HuH-7 (cell line): ENCODE results near the gene PPIL3.
"Not testable (repeated sequence)": the region's sequence is repeated elsewhere in the genome, so short reads cannot be mapped to it uniquely, and the experiment has no call there.

Source experiments
- DNase-seq: peaks from one replicate; pipeline ENCODE4 v3.0.0; 2011; ENCODE audit warnings: low spot score

The PPIL3 gene

GRCh38 chr2:200888704-200889625 is at the start of gene PPIL3, which contains the start of gene NIF3L1:
TSS of gene PPIL3 (minus strand) at chr2:200889077. CDS start at chr2:200887615, 1,462 bp downstream.
TSS of gene NIF3L1 (plus strand) at chr2:200889371. CDS start at chr2:200891944, 2,573 bp downstream.
- DNase-seq: peak; percentile 75

GRCh38 chr2:200930947-200931626 is 42.2 kb upstream of the PPIL3 start:
- DNase-seq: peak; percentile 3

- no peak for DNase-seq
These were observed 40.7 kb upstream of the PPIL3 start for GRCh38 chr2:200929334-200930249.

- DNase-seq: no peak
These were observed 33.6 kb upstream of the PPIL3 start for GRCh38 chr2:200922439-200922838.

- DNase-seq: no peak
These were observed 24.8 kb upstream of the PPIL3 start for GRCh38 chr2:200913654-200914053.

- DNase-seq: no peak
These were observed 21.1 kb upstream of the PPIL3 start for GRCh38 chr2:200909958-200910357.

GRCh38 chr2:200905618-200906296 is 16.9 kb upstream of the PPIL3 start:
- peak; percentile 44 for DNase-seq

- DNase-seq: peak; percentile 70
These were observed 12.7 kb upstream of the PPIL3 start for GRCh38 chr2:200901459-200902072.

GRCh38 chr2:200899482-200899881 is 10.6 kb upstream of the PPIL3 start:
- DNase-seq: no peak

- DNase-seq: not testable (repeated sequence)
These were observed 7.1 kb downstream of the PPIL3 start for GRCh38 chr2:200881715-200882249.

- DNase-seq: no peak
These were observed 10.5 kb downstream of the PPIL3 start for GRCh38 chr2:200878289-200878880.

- DNase-seq: no peak
These were observed 11.4 kb downstream of the PPIL3 start for GRCh38 chr2:200877443-200877842.

- no peak for DNase-seq
These were observed 15.3 kb downstream of the PPIL3 start for GRCh38 chr2:200873560-200873959.

- DNase-seq: no peak
These were observed 17.7 kb downstream of the PPIL3 start for GRCh38 chr2:200871151-200871550.

GRCh38 chr2:200869014-200869413 is 19.9 kb downstream of the PPIL3 start:
- DNase-seq: no peak

GRCh38 chr2:200864176-200865034 is 24.5 kb downstream of the PPIL3 start, which contains the start of gene CLK1:
TSS of gene CLK1 (minus strand) at chr2:200864658. CDS start at chr2:200861862, 2,796 bp downstream.
- peak; percentile 86 for DNase-seq

GRCh38 chr2:200863782-200864175 is 25.1 kb downstream of the PPIL3 start:
- no peak for DNase-seq

GRCh38 chr2:200862532-200863000 is 26.3 kb downstream of the PPIL3 start:
- no peak for DNase-seq

GRCh38 chr2:200861617-200862155 is 27.2 kb downstream of the PPIL3 start:
- DNase-seq: no peak
